RWPE2 (cell line): ENCODE measurements around the gene MORN1.

Experiments used
- ATAC-seq: fragments of 200-7000 bp; cut with Tn5 transposase; 3 replicates; pipeline ENCODE4 v1.9.1; 2021; ENCODE audit warnings: low read depth
- DNase-seq: peaks from one replicate; pipeline ENCODE4 v3.0.0-alpha.2; 2020; ENCODE audit warnings: low spot score
- H3K27ac ChIP-seq: fragments of 450-650 bp; 2 replicates; pipeline ENCODE4 v1.5.1; 2017; ENCODE audit warnings: mild to moderate bottlenecking; ENCODE audit not compliant: poor library complexity, severe bottlenecking
- H3K27me3 ChIP-seq: fragments of 250-450 bp; sonication (Bioruptor Pico); 2 replicates; pipeline ENCODE4 v1.5.1; 2021; ENCODE audit warnings: mild to moderate bottlenecking, moderate library complexity; ENCODE audit not compliant: insufficient read depth, poor library complexity, severe bottlenecking
- H3K36me3 ChIP-seq: fragments of 250-450 bp; sonication (Bioruptor Pico); 2 replicates; pipeline ENCODE4 v1.5.1; 2020; ENCODE audit warnings: low read depth, mild to moderate bottlenecking, moderate library complexity
- H3K4me1 ChIP-seq: fragments of 250-450 bp; sonication (Bioruptor Pico); 2 replicates; pipeline ENCODE4 v1.5.1; 2021; ENCODE audit warnings: mild to moderate bottlenecking, moderate library complexity; ENCODE audit not compliant: insufficient read depth, poor library complexity, severe bottlenecking
- H3K4me3 ChIP-seq: fragments of 250-450 bp; sonication (Bioruptor Pico); 2 replicates; pipeline ENCODE4 v1.5.1; 2021; ENCODE audit warnings: mild to moderate bottlenecking, moderate library complexity; ENCODE audit not compliant: severe bottlenecking
- H3K9me3 ChIP-seq: fragments of 250-450 bp; sonication (Bioruptor Pico); 2 replicates; pipeline ENCODE4 v1.5.1; 2021; ENCODE audit warnings: mild to moderate bottlenecking, moderate library complexity; ENCODE audit not compliant: severe bottlenecking
- TF ChIP-seq, protein P1 (sequence below): fragments of 450-650 bp; IDR thresholded peaks from one replicate; pipeline ENCODE4 v1.5.1; 2017; ENCODE audit warnings: mild to moderate bottlenecking, moderate library complexity; ENCODE audit not compliant: poor library complexity, severe bottlenecking

The MORN1 gene

DNA sequence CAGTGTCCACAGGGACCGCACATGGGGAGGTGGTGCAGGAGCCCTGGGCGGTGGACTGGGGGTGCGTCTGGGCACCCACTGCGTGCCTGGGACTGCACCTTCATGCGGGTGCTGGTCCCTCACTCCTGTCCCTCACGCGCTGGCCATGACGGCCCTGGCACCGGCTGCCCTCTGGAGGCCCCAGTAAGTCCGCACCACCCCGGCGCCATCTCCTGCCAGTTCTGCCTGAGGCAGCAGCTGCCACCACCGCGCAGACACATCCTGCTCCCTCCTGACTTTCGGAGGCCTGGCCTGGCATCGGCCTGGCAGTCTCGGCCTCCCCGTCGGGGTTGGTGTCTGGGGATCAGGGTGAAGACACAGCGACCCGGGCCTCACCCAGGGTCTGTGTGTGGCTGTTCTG, 64.8 kb downstream of the MORN1 start:
- no peaks in the 10 kb centered on the region for H3K36me3 ChIP-seq
- H3K4me1 ChIP-seq, result no peaks in the 10 kb centered on the region
- H3K9me3 ChIP-seq, result no peaks in the 10 kb centered on the region
- no peak overlapping the region for H3K27ac ChIP-seq
- H3K4me3 ChIP-seq, result no peak overlapping the region
- ATAC-seq, result no peak
- no peaks in the 10 kb centered on the region for H3K27me3 ChIP-seq
- no peak for DNase-seq
- TF ChIP-seq, protein P1, sequence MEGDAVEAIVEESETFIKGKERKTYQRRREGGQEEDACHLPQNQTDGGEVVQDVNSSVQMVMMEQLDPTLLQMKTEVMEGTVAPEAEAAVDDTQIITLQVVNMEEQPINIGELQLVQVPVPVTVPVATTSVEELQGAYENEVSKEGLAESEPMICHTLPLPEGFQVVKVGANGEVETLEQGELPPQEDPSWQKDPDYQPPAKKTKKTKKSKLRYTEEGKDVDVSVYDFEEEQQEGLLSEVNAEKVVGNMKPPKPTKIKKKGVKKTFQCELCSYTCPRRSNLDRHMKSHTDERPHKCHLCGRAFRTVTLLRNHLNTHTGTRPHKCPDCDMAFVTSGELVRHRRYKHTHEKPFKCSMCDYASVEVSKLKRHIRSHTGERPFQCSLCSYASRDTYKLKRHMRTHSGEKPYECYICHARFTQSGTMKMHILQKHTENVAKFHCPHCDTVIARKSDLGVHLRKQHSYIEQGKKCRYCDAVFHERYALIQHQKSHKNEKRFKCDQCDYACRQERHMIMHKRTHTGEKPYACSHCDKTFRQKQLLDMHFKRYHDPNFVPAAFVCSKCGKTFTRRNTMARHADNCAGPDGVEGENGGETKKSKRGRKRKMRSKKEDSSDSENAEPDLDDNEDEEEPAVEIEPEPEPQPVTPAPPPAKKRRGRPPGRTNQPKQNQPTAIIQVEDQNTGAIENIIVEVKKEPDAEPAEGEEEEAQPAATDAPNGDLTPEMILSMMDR, result no peak

DNA sequence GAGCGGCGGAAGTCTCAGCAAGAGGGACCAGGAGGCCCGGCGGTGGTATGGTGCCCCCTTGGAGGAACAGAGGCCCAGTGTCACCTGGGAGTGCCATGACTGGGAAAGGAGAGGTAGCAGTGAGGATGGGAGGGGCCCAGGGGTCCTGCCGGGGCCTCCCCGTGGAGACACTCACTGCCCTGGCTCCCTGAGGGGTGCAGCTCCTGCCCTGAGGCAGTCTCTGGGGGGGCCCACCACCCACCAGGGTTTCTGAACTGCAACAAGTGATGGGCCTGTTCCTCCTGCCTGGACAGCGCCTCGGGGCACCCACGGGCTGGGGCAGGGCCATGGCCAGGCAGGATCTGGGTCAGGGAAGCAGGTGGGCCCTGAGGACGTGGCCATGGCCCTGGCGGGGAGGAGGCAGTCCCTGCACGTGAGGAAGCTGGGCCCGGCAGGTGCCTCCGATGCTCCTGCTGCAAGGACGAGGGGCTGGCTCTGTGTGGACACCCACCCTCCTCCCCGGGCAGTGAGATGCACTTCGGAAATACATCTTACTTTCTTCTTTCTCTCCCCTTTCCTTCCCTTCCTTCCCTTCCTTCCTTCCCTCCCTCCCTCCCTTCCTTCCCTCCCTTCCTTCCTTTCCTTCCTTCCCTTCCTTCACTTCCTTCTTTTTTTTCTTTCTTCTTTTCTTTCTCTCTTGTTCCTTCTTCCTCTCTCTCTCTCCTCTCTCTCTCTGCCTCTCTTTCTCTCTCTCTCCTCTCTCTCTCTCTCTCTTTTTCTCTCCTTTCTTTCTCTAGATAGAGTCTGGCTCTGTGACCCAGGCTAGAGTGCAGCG, 66.6 kb downstream of the MORN1 start:
- no peak overlapping the region for H3K27ac ChIP-seq
- no peaks in the 10 kb centered on the region for H3K36me3 ChIP-seq
- DNase-seq (no peak), ATAC-seq (no peak)
- H3K4me1 ChIP-seq, result no peaks in the 10 kb centered on the region
- TF ChIP-seq, protein P1, result no peak
- H3K27me3 ChIP-seq, result no peaks in the 10 kb centered on the region
- H3K9me3 ChIP-seq, result no peaks in the 10 kb centered on the region
- no peak overlapping the region for H3K4me3 ChIP-seq

DNA sequence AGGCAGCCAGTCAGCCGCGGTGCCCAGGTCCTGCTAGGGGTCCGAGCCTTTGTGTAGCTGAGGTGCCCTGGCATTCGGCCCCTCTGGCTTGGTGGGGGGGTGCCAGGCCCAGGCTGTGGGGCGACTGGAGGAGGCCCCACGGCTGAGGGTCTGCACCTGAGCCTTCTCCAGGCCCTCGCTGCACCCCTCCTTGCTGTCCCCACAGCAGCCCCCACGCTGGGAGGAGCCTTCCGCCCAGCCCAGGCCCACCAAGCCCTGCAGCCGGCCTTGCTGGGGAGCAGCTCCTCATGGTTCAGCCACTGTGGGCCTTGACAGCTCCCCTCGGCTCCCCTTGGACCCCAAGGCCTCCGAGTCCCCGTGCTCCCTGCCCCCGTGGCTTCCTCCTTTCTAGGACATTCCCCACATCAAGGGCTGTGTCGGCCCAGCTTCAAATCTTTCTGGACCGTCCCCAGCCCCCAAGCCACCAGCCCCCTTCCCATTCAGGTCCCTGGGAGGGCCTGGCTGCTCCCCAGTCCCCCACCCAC, 67.8 kb downstream of the MORN1 start:
- Histone ChIP-seq H3K27me3 (no peaks in the 10 kb centered on the region), H3K9me3 (no peaks in the 10 kb centered on the region), H3K36me3 (no peaks in the 10 kb centered on the region), H3K4me3 (no peak overlapping the region), H3K4me1 (no peaks in the 10 kb centered on the region), H3K27ac (no peak overlapping the region)
- TF ChIP-seq, protein P1, result no peak
- DNase-seq (no peak), ATAC-seq (no peak)

DNA sequence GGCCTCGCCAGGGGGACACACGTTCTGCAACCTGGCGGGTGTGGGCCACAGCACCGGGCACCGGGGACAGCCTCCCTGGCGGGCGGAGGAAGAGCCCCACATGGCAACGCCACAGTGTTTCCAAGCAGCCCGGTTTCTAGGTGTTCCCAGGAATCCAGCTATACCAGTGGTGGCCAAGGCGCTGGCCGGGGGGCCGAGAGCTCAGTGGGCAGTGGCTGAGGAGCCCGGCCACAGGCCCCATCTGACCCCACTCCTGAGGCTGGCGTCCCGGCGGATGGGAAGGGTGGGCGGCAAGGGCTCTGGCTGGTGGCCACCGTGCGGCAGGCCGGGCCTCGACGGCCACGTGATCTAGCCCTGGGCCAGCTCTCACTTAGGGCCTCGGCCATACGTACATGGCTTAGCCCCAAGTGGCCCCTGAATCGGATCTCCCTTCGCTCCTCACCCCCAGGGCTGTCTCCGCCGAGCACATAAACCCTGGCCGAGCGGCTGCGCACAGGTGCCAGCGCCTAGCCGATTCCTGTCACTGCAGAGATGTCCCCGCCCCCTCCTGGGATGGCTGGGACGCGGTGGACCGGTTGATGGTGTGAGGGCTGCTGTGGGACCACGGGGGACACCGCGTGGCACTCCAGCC, 68.7 kb downstream of the MORN1 start:
- no peak overlapping the region for H3K27ac ChIP-seq
- no peak overlapping the region for H3K4me3 ChIP-seq
- ATAC-seq (no peak), DNase-seq (no peak)
- H3K36me3 ChIP-seq, result no peaks in the 10 kb centered on the region
- no peaks in the 10 kb centered on the region for H3K9me3 ChIP-seq
- no peaks in the 10 kb centered on the region for H3K27me3 ChIP-seq
- no peaks in the 10 kb centered on the region for H3K4me1 ChIP-seq
- TF ChIP-seq, protein P1, result no peak
